Measurements from ENCODE around the gene LCE3C. TPM values are rescaled to one million over a fixed set of nuclear protein-coding genes. Genes with fewer than 3 reads are reported as not detected.

LCE3C gene
- polyA plus RNA-seq, 4 donors = not detected

- FAIRE-seq = no peak
- no peak for DNase-seq
- H3K36me3 ChIP-seq (ENCODE audit: control insufficient read depth in 3 of 3, insufficient read depth in 2 of 3, low read depth in 1 of 3, low read length in 3 of 3) = no peaks in the 10 kb centered on the region
- no peaks in the 10 kb centered on the region for H3K4me1 ChIP-seq (ENCODE audit: control insufficient read depth in 3 of 3, insufficient read depth in 2 of 3, low read depth in 1 of 3, low read length in 2 of 3)
- H3K27ac ChIP-seq (ENCODE audit: low read depth in 1 of 3, low read length in 2 of 3) = no peak overlapping the region
- no peak overlapping the region for H3K4me3 ChIP-seq (ENCODE audit: low read depth in 1 of 3, low read length in 3 of 3)
- H3K27me3 ChIP-seq (ENCODE audit: control insufficient read depth in 3 of 3, insufficient read depth in 3 of 3, low read length in 3 of 3) = no peaks in the 10 kb centered on the region
- no peaks in the 10 kb centered on the region for H3K9me3 ChIP-seq (ENCODE audit: control insufficient read depth in 2 of 2, insufficient read depth in 1 of 2, low read depth in 1 of 2, low read length in 1 of 2)
- WGBS, 3 donors = 68 to 88% (median 87%) methylated on average over 1 of the region's 1 CpG
Observed at GRCh38 chr1:152640351-152640750, 40.3 kb downstream of the LCE3C start.

GRCh38 chr1:152643945-152644344, 43.9 kb downstream of the LCE3C start:
- H3K27ac ChIP-seq (ENCODE audit: low read depth in 1 of 3, low read length in 2 of 3) = no peak overlapping the region
- no peaks in the 10 kb centered on the region for H3K4me1 ChIP-seq (ENCODE audit: control insufficient read depth in 3 of 3, insufficient read depth in 2 of 3, low read depth in 1 of 3, low read length in 2 of 3)
- no peaks in the 10 kb centered on the region for H3K9me3 ChIP-seq (ENCODE audit: control insufficient read depth in 2 of 2, insufficient read depth in 1 of 2, low read depth in 1 of 2, low read length in 1 of 2)
- H3K36me3 ChIP-seq (ENCODE audit: control insufficient read depth in 3 of 3, insufficient read depth in 2 of 3, low read depth in 1 of 3, low read length in 3 of 3) = no peaks in the 10 kb centered on the region
- peaks cover 0 to 1% (median 0%) of the 10 kb centered on the region in 3 donors for H3K27me3 ChIP-seq (ENCODE audit: control insufficient read depth in 3 of 3, insufficient read depth in 3 of 3, low read length in 3 of 3)
- 48 to 62% (median 56%) methylated on average over 3 of the region's 3 CpGs for WGBS, 3 donors
- no peak for FAIRE-seq
- no peak overlapping the region for H3K4me3 ChIP-seq (ENCODE audit: low read depth in 1 of 3, low read length in 3 of 3)
- DNase-seq = no peak

- Histone ChIP-seq H3K4me3 (ENCODE audit: low read depth in 1 of 3, low read length in 3 of 3) (no peak overlapping the region), H3K36me3 (ENCODE audit: control insufficient read depth in 3 of 3, insufficient read depth in 2 of 3, low read depth in 1 of 3, low read length in 3 of 3) (no peaks in the 10 kb centered on the region), H3K9me3 (ENCODE audit: control insufficient read depth in 2 of 2, insufficient read depth in 1 of 2, low read depth in 1 of 2, low read length in 1 of 2) (no peaks in the 10 kb centered on the region), H3K4me1 (ENCODE audit: control insufficient read depth in 3 of 3, insufficient read depth in 2 of 3, low read depth in 1 of 3, low read length in 2 of 3) (no peaks in the 10 kb centered on the region), H3K27me3 (ENCODE audit: control insufficient read depth in 3 of 3, insufficient read depth in 3 of 3, low read length in 3 of 3) (peaks cover 0 to 1% (median 0%) of the 10 kb centered on the region in 3 donors), H3K27ac (ENCODE audit: low read depth in 1 of 3, low read length in 2 of 3) (no peak overlapping the region)
- FAIRE-seq = no peak
- no peak for DNase-seq
- WGBS, 3 donors = 37 to 49% (median 41%) methylated on average over 3 of the region's 3 CpGs
Observed at GRCh38 chr1:152645146-152645545, 45.1 kb downstream of the LCE3C start.

- FAIRE-seq = no peak
- H3K4me1 ChIP-seq (ENCODE audit: control insufficient read depth in 3 of 3, insufficient read depth in 2 of 3, low read depth in 1 of 3, low read length in 2 of 3) = no peaks in the 10 kb centered on the region
- no peak overlapping the region for H3K4me3 ChIP-seq (ENCODE audit: low read depth in 1 of 3, low read length in 3 of 3)
- no peak for DNase-seq
- no peaks in the 10 kb centered on the region for H3K36me3 ChIP-seq (ENCODE audit: control insufficient read depth in 3 of 3, insufficient read depth in 2 of 3, low read depth in 1 of 3, low read length in 3 of 3)
- peaks cover 0 to 1% (median 0%) of the 10 kb centered on the region in 3 donors for H3K27me3 ChIP-seq (ENCODE audit: control insufficient read depth in 3 of 3, insufficient read depth in 3 of 3, low read length in 3 of 3)
- no peak overlapping the region for H3K27ac ChIP-seq (ENCODE audit: low read depth in 1 of 3, low read length in 2 of 3)
- no peaks in the 10 kb centered on the region for H3K9me3 ChIP-seq (ENCODE audit: control insufficient read depth in 2 of 2, insufficient read depth in 1 of 2, low read depth in 1 of 2, low read length in 1 of 2)
Observed at GRCh38 chr1:152646656-152647055, 46.6 kb downstream of the LCE3C start.

Other genes with a start within 250 kb of the LCE3C start
- gene FLG2, start 240.2 kb upstream of the LCE3C start, polyA plus RNA-seq = under 1 TPM in 1 of 4 donors, not detected in 3; 0.04 TPM
- gene CRNN, start 186.0 kb upstream of the LCE3C start, polyA plus RNA-seq = 1 to 10 TPM in 2 of 4 donors, under 1 TPM in 1, not detected in 1; 0.95 to 2.7 (median 2.2) TPM
- gene LCE5A, start 89.4 kb upstream of the LCE3C start, polyA plus RNA-seq = not detected
- gene CRCT1, start 85.8 kb upstream of the LCE3C start, polyA plus RNA-seq = under 1 TPM in 1 of 4 donors, not detected in 3; 0.57 TPM
- gene LCE3E, start 33.5 kb upstream of the LCE3C start, polyA plus RNA-seq = not detected
- under 1 TPM in 1 of 4 donors, not detected in 3; 0.24 TPM for gene LCE3D, start 19.7 kb upstream of the LCE3C start, polyA plus RNA-seq
- not detected for gene LCE3B, start 13.6 kb downstream of the LCE3C start, polyA plus RNA-seq
- gene LCE3A, start 22.9 kb downstream of the LCE3C start, polyA plus RNA-seq = not detected
- gene LCE2D, start 63.1 kb downstream of the LCE3C start, polyA plus RNA-seq = not detected
- not detected for gene LCE2C, start 75.0 kb downstream of the LCE3C start, polyA plus RNA-seq
- gene LCE2B, start 85.9 kb downstream of the LCE3C start, polyA plus RNA-seq = not detected
- gene LCE2A, start 98.1 kb downstream of the LCE3C start, polyA plus RNA-seq = 1 to 10 TPM in 1 of 4 donors, under 1 TPM in 1, not detected in 2; 0.16 to 6.8 TPM
- gene LCE4A, start 107.9 kb downstream of the LCE3C start, polyA plus RNA-seq = not detected
- gene KPRP, start 157.8 kb downstream of the LCE3C start, polyA plus RNA-seq = not detected
- gene LCE1F, start 174.9 kb downstream of the LCE3C start, polyA plus RNA-seq = not detected
- gene LCE1E, start 186.0 kb downstream of the LCE3C start, polyA plus RNA-seq = not detected
- not detected for gene LCE1D, start 196.5 kb downstream of the LCE3C start, polyA plus RNA-seq
- gene LCE1C, start 206.4 kb downstream of the LCE3C start, polyA plus RNA-seq = not detected
- gene LCE1B, start 211.7 kb downstream of the LCE3C start, polyA plus RNA-seq = not detected
- not detected for gene LCE1A, start 227.2 kb downstream of the LCE3C start, polyA plus RNA-seq
- not detected for gene LCE6A, start 242.6 kb downstream of the LCE3C start, polyA plus RNA-seq

Measured in small intestine (tissue), 7 donors.